GM12872 (cell line): ENCODE results near the gene PIM2.

Experiments
- CTCF ChIP-seq: IDR thresholded peaks from 3 replicates; pipeline ENCODE4 v1.5.1; 2011; ENCODE audit warnings: low read depth, mild to moderate bottlenecking, low read length, moderate library complexity; ENCODE audit not compliant: insufficient read depth

PIM2 gene

GRCh38 chrX:48910926-48911411 lies 7.9 kb downstream of the PIM2 start:
- no peak for TF ChIP-seq CTCF

- no peak for TF ChIP-seq CTCF
Measured at GRCh38 chrX:48909703-48910294, 9.0 kb downstream of the PIM2 start.

- no peak for TF ChIP-seq CTCF
Measured at GRCh38 chrX:48908600-48908999, 10.2 kb downstream of the PIM2 start.

- no peak for TF ChIP-seq CTCF
Measured at GRCh38 chrX:48905090-48905790, 13.6 kb downstream of the PIM2 start.

- no peak for TF ChIP-seq CTCF
Measured at GRCh38 chrX:48904626-48905025, 14.2 kb downstream of the PIM2 start.

GRCh38 chrX:48904180-48904579 lies 14.6 kb downstream of the PIM2 start:
- TF ChIP-seq CTCF: no peak

GRCh38 chrX:48903290-48903689 lies 15.5 kb downstream of the PIM2 start:
- no peak for TF ChIP-seq CTCF
